ENCODE measurements around the gene CEP112. TPM values are rescaled to one million over a fixed set of nuclear protein-coding genes. Genes with fewer than 3 reads are reported as not detected.

The CEP112 gene
- total and polyA plus RNA-seq, 2 of the 13 experiments (the other 11 are each of a cell fraction or from before 2014, with no cell fraction given) = 1.2 to 3.4 TPM

GRCh38 chr17:65785109-65785508 is 406.8 kb downstream of the CEP112 start (continued):
- TF ChIP-seq HMGXB4 (CRISPR knock-in tag; IDR thresholded peaks at IDR 0.05; ENCODE audit: borderline replicate concordance in 1 of 2, low read depth in 1 of 2) = peak in 1 of 2 experiments; percentile 55; a peak in 1 of 4 replicates
- no peak for TF ChIP-seq ZNF354B (CRISPR knock-in tag; IDR thresholded peaks at IDR 0.05)
- TF ChIP-seq MBNL3 (CRISPR knock-in tag; conservative IDR thresholded peaks at IDR 0.05) = no peak
- no peak for TF ChIP-seq ATAD3A (CRISPR knock-in tag; IDR thresholded peaks at IDR 0.05)
- TF ChIP-seq NFE2L2 (IDR thresholded peaks at IDR 0.05; ENCODE audit: low read length) = peak; percentile 99
- no peak for TF ChIP-seq ZZZ3 (CRISPR knock-in tag; IDR thresholded peaks at IDR 0.05; ENCODE audit: borderline replicate concordance)
- TF ChIP-seq JARID2 (CRISPR knock-in tag; IDR thresholded peaks at IDR 0.05; ENCODE audit: insufficient replicate concordance) = no peak
- no peak for TF ChIP-seq TRIM22 (IDR thresholded peaks at IDR 0.05)
- no peak for TF ChIP-seq GMEB1 (CRISPR knock-in tag; IDR thresholded peaks at IDR 0.05; ENCODE audit: borderline replicate concordance)
- TF ChIP-seq FOXP4 (CRISPR knock-in tag; IDR thresholded peaks at IDR 0.05) = peak; percentile 82
- no peak for TF ChIP-seq ZNF770 (CRISPR knock-in tag; IDR thresholded peaks at IDR 0.05)
- no peak; the same call in 1 of the 2 replicates for TF ChIP-seq CEBPG (CRISPR knock-in tag; IDR thresholded peaks at IDR 0.05)
- no peak for TF ChIP-seq TBL1XR1 (IDR thresholded peaks at IDR 0.05; ENCODE audit: borderline replicate concordance, low read length, partially characterized antibody)
- no peak for TF ChIP-seq NR1H2 (CRISPR knock-in tag; IDR thresholded peaks at IDR 0.05; ENCODE audit: borderline replicate concordance, low read depth)
- TF ChIP-seq ARNT (IDR thresholded peaks at IDR 0.05) = no peak
- no peak for TF ChIP-seq NCOA5 (CRISPR knock-in tag; IDR thresholded peaks at IDR 0.05)
- no peak for TF ChIP-seq ZFAT (CRISPR knock-in tag; conservative IDR thresholded peaks at IDR 0.05)
- no peak for TF ChIP-seq GATA4 (IDR thresholded peaks at IDR 0.05; ENCODE audit: borderline replicate concordance, low read depth)
- TF ChIP-seq ZNF605 (CRISPR knock-in tag; IDR thresholded peaks at IDR 0.05) = no peak
- no peak for TF ChIP-seq TSC22D2 (CRISPR knock-in tag; IDR thresholded peaks at IDR 0.05; ENCODE audit: borderline replicate concordance)

Measured in HepG2 (cell line).